Measurements from ENCODE around the gene CLDN24. TPM values are rescaled to one million over a fixed set of nuclear protein-coding genes. Genes with fewer than 3 reads are reported as not detected.

CLDN24 gene
- total RNA-seq, 1 experiment from 2014 or later, result not detected

- DNase-seq (ENCODE audit: low read depth), result peak; percentile 62
Measured at GRCh38 chr4:183348706-183349659, 26.8 kb upstream of the CLDN24 start.

GRCh38 chr4:183348136-183348535, 25.9 kb upstream of the CLDN24 start:
- DNase-seq (ENCODE audit: low read depth), result no peak
- in situ Hi-C loops (cut with HindIII; ENCODE audit: low pct_unique_long_range_greater_than_20kb, low sequenced_read_pairs), result no loop called here

More at GRCh38 chr4:183348706-183349659, 26.8 kb upstream of the CLDN24 start:
- in situ Hi-C loops (cut with HindIII; ENCODE audit: low pct_unique_long_range_greater_than_20kb, low sequenced_read_pairs), result no loop called here

GRCh38 chr4:183347566-183347965, 25.3 kb upstream of the CLDN24 start:
- in situ Hi-C loops (cut with HindIII; ENCODE audit: low pct_unique_long_range_greater_than_20kb, low sequenced_read_pairs), result no loop called here
- no peak for DNase-seq (ENCODE audit: low read depth)

GRCh38 chr4:183347146-183347545, 24.9 kb upstream of the CLDN24 start:
- DNase-seq (ENCODE audit: low read depth), result no peak
- in situ Hi-C loops (cut with HindIII; ENCODE audit: low pct_unique_long_range_greater_than_20kb, low sequenced_read_pairs), result no loop called here

GRCh38 chr4:183345261-183345660, 23.0 kb upstream of the CLDN24 start:
- in situ Hi-C loops (cut with HindIII; ENCODE audit: low pct_unique_long_range_greater_than_20kb, low sequenced_read_pairs), result no loop called here
- no peak for DNase-seq (ENCODE audit: low read depth)

- in situ Hi-C loops (cut with HindIII; ENCODE audit: low pct_unique_long_range_greater_than_20kb, low sequenced_read_pairs), result no loop called here
- no peak for DNase-seq (ENCODE audit: low read depth)
Measured at GRCh38 chr4:183344523-183345255, 22.5 kb upstream of the CLDN24 start.

- DNase-seq (ENCODE audit: low read depth), result no peak
- in situ Hi-C loops (cut with HindIII; ENCODE audit: low pct_unique_long_range_greater_than_20kb, low sequenced_read_pairs), result no loop called here
Measured at GRCh38 chr4:183343730-183344129, 21.5 kb upstream of the CLDN24 start.

- no peak for DNase-seq (ENCODE audit: low read depth)
- in situ Hi-C loops (cut with HindIII; ENCODE audit: low pct_unique_long_range_greater_than_20kb, low sequenced_read_pairs), result no loop called here
Measured at GRCh38 chr4:183342541-183343533, 20.6 kb upstream of the CLDN24 start.

GRCh38 chr4:183337833-183338232, 15.6 kb upstream of the CLDN24 start:
- DNase-seq (ENCODE audit: low read depth), result peak; percentile 26
- in situ Hi-C loops (cut with HindIII; ENCODE audit: low pct_unique_long_range_greater_than_20kb, low sequenced_read_pairs), result no loop called here

GRCh38 chr4:183337349-183337748, 15.1 kb upstream of the CLDN24 start:
- no peak for DNase-seq (ENCODE audit: low read depth)
- in situ Hi-C loops (cut with HindIII; ENCODE audit: low pct_unique_long_range_greater_than_20kb, low sequenced_read_pairs), result no loop called here

GRCh38 chr4:183335369-183335940, 13.2 kb upstream of the CLDN24 start:
- in situ Hi-C loops (cut with HindIII; ENCODE audit: low pct_unique_long_range_greater_than_20kb, low sequenced_read_pairs), result no loop called here
- DNase-seq (ENCODE audit: low read depth), result peak; percentile 19

GRCh38 chr4:183333983-183334382, 11.8 kb upstream of the CLDN24 start:
- DNase-seq (ENCODE audit: low read depth), result peak; percentile 83

GRCh38 chr4:183333202-183333601, 11.0 kb upstream of the CLDN24 start:
- no peak for DNase-seq (ENCODE audit: low read depth)
- in situ Hi-C loops (cut with HindIII; ENCODE audit: low pct_unique_long_range_greater_than_20kb, low sequenced_read_pairs), result no loop called here

More at GRCh38 chr4:183333983-183334382, 11.8 kb upstream of the CLDN24 start:
- in situ Hi-C loops (cut with HindIII; ENCODE audit: low pct_unique_long_range_greater_than_20kb, low sequenced_read_pairs), result no loop called here

GRCh38 chr4:183332447-183332846, 10.2 kb upstream of the CLDN24 start:
- in situ Hi-C loops (cut with HindIII; ENCODE audit: low pct_unique_long_range_greater_than_20kb, low sequenced_read_pairs), result no loop called here
- DNase-seq (ENCODE audit: low read depth), result no peak

- no peak for DNase-seq (ENCODE audit: low read depth)
- in situ Hi-C loops (cut with HindIII; ENCODE audit: low pct_unique_long_range_greater_than_20kb, low sequenced_read_pairs), result no loop called here
Measured at GRCh38 chr4:183330841-183331240, 8.6 kb upstream of the CLDN24 start.

- DNase-seq (ENCODE audit: low read depth), result no peak
- in situ Hi-C loops (cut with HindIII; ENCODE audit: low pct_unique_long_range_greater_than_20kb, low sequenced_read_pairs), result no loop called here
Measured at GRCh38 chr4:183329954-183330742, 7.9 kb upstream of the CLDN24 start.

GRCh38 chr4:183329244-183329643, 7.0 kb upstream of the CLDN24 start:
- in situ Hi-C loops (cut with HindIII; ENCODE audit: low pct_unique_long_range_greater_than_20kb, low sequenced_read_pairs), result no loop called here
- no peak for DNase-seq (ENCODE audit: low read depth)

Measured in Caki2 (cell line).